SU-DHL-6 (cell line): ENCODE measurements around the gene AZGP1.
A peak's percentile ranks its signal among the peaks of the same experiment; 100 is the strongest.

Experiments
- H2AFZ ChIP-seq: fragments of 200-600 bp; sonication (generic); 2 replicates; pipeline ENCODE4 v1.6.1; 2014; ENCODE audit warnings: low read depth, mild to moderate bottlenecking, moderate library complexity, mixed read lengths, antibody characterized with exemption, low read length; ENCODE audit not compliant: severe bottlenecking
- H3F3A ChIP-seq: fragments of 200-600 bp; shearing (Covaris generic); 2 replicates; pipeline ENCODE4 v1.6.0; 2016; ENCODE audit warnings: antibody characterized with exemption, mild to moderate bottlenecking; ENCODE audit not compliant: insufficient read depth
- H3K27ac ChIP-seq: fragments of 200-600 bp; sonication (generic); 2 replicates; pipeline ENCODE4 v1.5.1; 2016; ENCODE audit warnings: low read depth, mild to moderate bottlenecking, low read length, moderate library complexity, mixed read lengths
- H3K27me3 ChIP-seq: fragments of 200-600 bp; sonication (generic), shearing (Covaris generic); 2 replicates; pipeline ENCODE4 v1.6.0; 2014; ENCODE audit warnings: mild to moderate bottlenecking, low read length
- H3K36me3 ChIP-seq: fragments of 200-600 bp; sonication (generic); 2 replicates; pipeline ENCODE4 v1.6.1; 2014; ENCODE audit warnings: mild to moderate bottlenecking, low read length, mixed read lengths
- H3K4me2 ChIP-seq: fragments of 300-600, 200-600 bp; shearing (Covaris generic), sonication (generic); 2 replicates; pipeline ENCODE4 v1.6.0; 2014; ENCODE audit warnings: low read length, low read depth, mild to moderate bottlenecking; ENCODE audit not compliant: poor library complexity, severe bottlenecking
- H3K4me3 ChIP-seq: fragments of 200-600 bp; sonication (generic); 2 replicates; pipeline ENCODE4 v1.5.1; 2014; ENCODE audit warnings: antibody characterized with exemption, low read length, mild to moderate bottlenecking, mixed read lengths; ENCODE audit not compliant: insufficient read depth, poor library complexity, severe bottlenecking
- H3K79me2 ChIP-seq: fragments of 200-600 bp; sonication (generic); 2 replicates; pipeline ENCODE4 v1.6.1; 2014; ENCODE audit warnings: mild to moderate bottlenecking, low read length, moderate library complexity; ENCODE audit not compliant: insufficient read depth
- H3K9ac ChIP-seq: fragments of 200-600 bp; sonication (generic); 2 replicates; pipeline ENCODE4 v1.7.0; 2014; ENCODE audit warnings: mild to moderate bottlenecking, low read length
- H3K9me2 ChIP-seq: fragments of 200-600 bp; sonication (generic); replicated peaks from 2 replicates; pipeline ENCODE4 v1.6.1; 2014; ENCODE audit warnings: low read length; ENCODE audit not compliant: insufficient read depth
- H3K9me3 ChIP-seq: fragments of 200-600 bp; sonication (generic); 2 replicates; pipeline ENCODE4 v1.6.1; 2014; ENCODE audit warnings: low read length, mixed read lengths; ENCODE audit not compliant: insufficient read depth
- H4K20me1 ChIP-seq: fragments of 200-600 bp; sonication (generic); 2 replicates; pipeline ENCODE4 v1.6.1; 2014; ENCODE audit warnings: low read depth, mild to moderate bottlenecking, antibody characterized with exemption, low read length, moderate library complexity, mixed read lengths
- EZH2phosphoT487 ChIP-seq: fragments of 200-600 bp; sonication (generic), shearing (Covaris generic); conservative IDR thresholded peaks from 2 replicates; pipeline ENCODE4 v1.6.1; 2018; ENCODE audit warnings: mild to moderate bottlenecking, antibody characterized with exemption, low read length, moderate library complexity, mixed read lengths
- TF ChIP-seq, protein P1 (sequence below): fragments of 200-600 bp; sonication (generic); IDR thresholded peaks from one replicate; pipeline ENCODE4 v1.5.1; 2017; ENCODE audit warnings: antibody characterized with exemption, mild to moderate bottlenecking, low read length, moderate library complexity; ENCODE audit not compliant: insufficient read depth, poor library complexity, severe bottlenecking

The AZGP1 gene

DNA sequence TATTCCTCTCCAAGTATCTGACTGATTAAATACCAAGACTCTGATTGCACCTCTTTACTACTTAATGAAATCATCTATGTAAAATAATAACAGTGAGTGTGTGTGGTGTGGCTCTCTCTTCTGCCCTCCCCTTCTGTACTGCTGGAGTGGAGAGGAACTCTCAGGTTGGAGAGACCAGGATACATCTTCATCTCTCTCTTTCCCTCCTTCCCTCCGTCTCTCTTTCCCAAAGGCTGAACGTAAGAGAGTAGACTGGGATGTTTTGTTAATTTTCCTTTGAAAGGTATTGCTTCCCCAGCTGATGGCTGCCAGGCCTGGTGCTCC is 46.1 kb downstream of the AZGP1 start:
- H3K4me3 ChIP-seq = no peak overlapping the region
- no peak for TF ChIP-seq EZH2phosphoT487
- TF ChIP-seq, protein P1, sequence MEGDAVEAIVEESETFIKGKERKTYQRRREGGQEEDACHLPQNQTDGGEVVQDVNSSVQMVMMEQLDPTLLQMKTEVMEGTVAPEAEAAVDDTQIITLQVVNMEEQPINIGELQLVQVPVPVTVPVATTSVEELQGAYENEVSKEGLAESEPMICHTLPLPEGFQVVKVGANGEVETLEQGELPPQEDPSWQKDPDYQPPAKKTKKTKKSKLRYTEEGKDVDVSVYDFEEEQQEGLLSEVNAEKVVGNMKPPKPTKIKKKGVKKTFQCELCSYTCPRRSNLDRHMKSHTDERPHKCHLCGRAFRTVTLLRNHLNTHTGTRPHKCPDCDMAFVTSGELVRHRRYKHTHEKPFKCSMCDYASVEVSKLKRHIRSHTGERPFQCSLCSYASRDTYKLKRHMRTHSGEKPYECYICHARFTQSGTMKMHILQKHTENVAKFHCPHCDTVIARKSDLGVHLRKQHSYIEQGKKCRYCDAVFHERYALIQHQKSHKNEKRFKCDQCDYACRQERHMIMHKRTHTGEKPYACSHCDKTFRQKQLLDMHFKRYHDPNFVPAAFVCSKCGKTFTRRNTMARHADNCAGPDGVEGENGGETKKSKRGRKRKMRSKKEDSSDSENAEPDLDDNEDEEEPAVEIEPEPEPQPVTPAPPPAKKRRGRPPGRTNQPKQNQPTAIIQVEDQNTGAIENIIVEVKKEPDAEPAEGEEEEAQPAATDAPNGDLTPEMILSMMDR = no peak
- H3F3A ChIP-seq = no peaks in the 10 kb centered on the region

DNA sequence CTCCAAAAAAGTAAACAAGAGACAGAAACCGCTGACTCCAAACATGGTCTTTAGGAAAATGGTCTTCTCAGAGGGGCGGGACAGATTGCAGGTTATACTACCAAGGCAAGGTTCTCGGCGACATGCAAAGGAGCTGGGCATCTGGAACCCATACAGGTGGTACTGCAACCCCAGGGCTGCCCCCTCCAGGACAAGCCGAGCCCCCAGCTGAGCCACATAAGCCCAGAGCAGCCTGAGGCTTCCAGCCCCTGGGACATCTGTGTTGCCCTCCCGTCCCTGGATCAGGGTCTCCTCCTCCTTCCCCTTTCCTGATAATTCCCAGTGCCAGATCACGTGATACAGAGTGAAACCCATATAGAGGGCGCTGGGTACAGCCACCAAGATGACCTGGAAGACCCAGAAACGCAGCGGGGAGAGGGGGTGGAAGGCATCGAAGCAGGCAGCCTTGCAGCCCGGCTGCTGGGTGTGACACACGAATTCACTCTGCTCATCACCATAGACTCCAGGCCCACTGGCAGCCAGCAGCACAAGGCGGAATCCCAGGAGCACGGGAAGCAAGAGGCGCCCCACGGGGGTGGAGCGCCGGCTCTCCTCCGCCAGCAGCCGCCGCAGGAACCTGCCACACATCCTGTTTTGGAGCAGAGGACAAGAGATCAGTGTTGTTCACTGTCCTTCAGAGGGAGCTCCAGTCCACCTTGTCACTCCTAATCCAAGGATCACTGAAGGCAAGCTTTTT is 46.7 kb downstream of the AZGP1 start, which contains the start of gene GJC3:
Gene GJC3, minus strand, starts transcription at position 627 of the 736 bp plus-strand sequence. Its CDS starts 0 bp downstream, at position 627.
- Histone ChIP-seq H3K27me3 (no peaks in the 10 kb centered on the region), H3K4me3 (no peak within 1 kb of the TSS), H2AFZ (no peak within 1 kb of the TSS), H3K9me3 (no peaks in the 10 kb centered on the region), H3F3A (no peaks in the 10 kb centered on the region), H3K9ac (no peak within 1 kb of the TSS), H3K36me3 (no peaks in the 10 kb centered on the region), H3K79me2 (no peaks in the 10 kb centered on the region), H3K9me2 (no peaks in the 10 kb centered on the region), H4K20me1 (no peaks in the 10 kb centered on the region), H3K4me2 (peak within 1 kb of the TSS; percentile 6), H3K27ac (no peak within 1 kb of the TSS)
- TF ChIP-seq, protein P1 = no peak
- no peak for TF ChIP-seq EZH2phosphoT487

More for the DNA sequence above, 46.1 kb downstream of the AZGP1 start:
- no peaks in the 10 kb centered on the region for H3K36me3 ChIP-seq
- H3K27ac ChIP-seq = no peak overlapping the region
- H3K27me3 ChIP-seq = no peaks in the 10 kb centered on the region
- H3K9ac ChIP-seq = no peak overlapping the region
- H4K20me1 ChIP-seq = no peaks in the 10 kb centered on the region
- no peak overlapping the region for H3K4me2 ChIP-seq
- no peak overlapping the region for H2AFZ ChIP-seq
- H3K79me2 ChIP-seq = no peaks in the 10 kb centered on the region
- H3K9me2 ChIP-seq = no peaks in the 10 kb centered on the region
- no peaks in the 10 kb centered on the region for H3K9me3 ChIP-seq

DNA sequence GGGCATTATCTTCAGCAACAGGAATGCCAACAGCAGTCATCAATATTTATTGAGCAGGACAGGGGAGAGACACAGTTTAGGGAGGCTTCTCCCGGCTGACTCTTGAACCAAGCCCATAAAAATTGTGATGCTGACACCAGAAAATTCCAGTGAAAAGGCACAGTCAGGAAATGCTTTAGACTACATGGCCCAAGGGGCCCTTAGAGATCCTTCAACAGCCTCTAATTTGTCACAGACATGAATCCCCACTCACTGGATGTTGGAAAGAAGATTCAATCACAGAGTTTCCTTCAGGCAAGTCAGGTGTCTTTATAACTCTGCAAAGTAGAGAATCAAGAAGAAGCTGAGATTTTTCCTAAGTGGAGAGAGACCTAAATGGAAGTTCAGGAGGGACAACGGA is 47.6 kb downstream of the AZGP1 start:
- H3K4me3 ChIP-seq = no peak overlapping the region
- no peak overlapping the region for H2AFZ ChIP-seq
- no peaks in the 10 kb centered on the region for H3K9me2 ChIP-seq
- no peak for TF ChIP-seq EZH2phosphoT487
- TF ChIP-seq, protein P1 = no peak
- no peak overlapping the region for H3K27ac ChIP-seq
- no peaks in the 10 kb centered on the region for H4K20me1 ChIP-seq
- no peak overlapping the region for H3K9ac ChIP-seq
- no peaks in the 10 kb centered on the region for H3F3A ChIP-seq
- H3K36me3 ChIP-seq = no peaks in the 10 kb centered on the region
- no peaks in the 10 kb centered on the region for H3K27me3 ChIP-seq
- no peak overlapping the region for H3K4me2 ChIP-seq
- no peaks in the 10 kb centered on the region for H3K9me3 ChIP-seq
- H3K79me2 ChIP-seq = no peaks in the 10 kb centered on the region
